Glutamatergic neuron (in vitro differentiated cells): ENCODE measurements around the gene TBC1D22A. TPM values are rescaled to one million over a fixed set of nuclear protein-coding genes. Genes with fewer than 3 reads are reported as not detected.

Experiments used
- DNase-seq: peaks from one replicate; pipeline ENCODE4 v3.0.0; 2022
- H3K27ac Mint-ChIP-seq: one replicate; pipeline ENCODE4 v1.8.0; 2020; ENCODE audit warnings: mild to moderate bottlenecking, mixed read lengths, inconsistent platforms; ENCODE audit not compliant: unreplicated experiment
- H3K27me3 Mint-ChIP-seq: one replicate; pipeline ENCODE4 v1.8.0; 2020; ENCODE audit warnings: mild to moderate bottlenecking, moderate library complexity, mixed read lengths, inconsistent platforms; ENCODE audit not compliant: unreplicated experiment
- H3K36me3 Mint-ChIP-seq: one replicate; pipeline ENCODE4 v1.8.0; 2020; ENCODE audit warnings: mild to moderate bottlenecking, mixed read lengths, inconsistent platforms; ENCODE audit not compliant: unreplicated experiment
- H3K4me1 Mint-ChIP-seq: one replicate; pipeline ENCODE4 v1.8.0; 2020; ENCODE audit warnings: mild to moderate bottlenecking, low read depth, mixed read lengths, inconsistent platforms; ENCODE audit not compliant: unreplicated experiment
- H3K4me3 Mint-ChIP-seq: one replicate; pipeline ENCODE4 v1.8.0; 2020; ENCODE audit warnings: mild to moderate bottlenecking, mixed read lengths, inconsistent platforms; ENCODE audit not compliant: unreplicated experiment
- H3K9me3 Mint-ChIP-seq: one replicate; pipeline ENCODE4 v1.8.0; 2020; ENCODE audit warnings: mild to moderate bottlenecking, moderate library complexity, mixed read lengths, inconsistent platforms; ENCODE audit not compliant: unreplicated experiment
- CTCF ChIP-seq: fragments of 200-600 bp; sonication (generic); IDR thresholded peaks from one replicate; pipeline ENCODE4 v1.5.0; 2021; ENCODE audit not compliant: partially characterized antibody, unreplicated experiment
- total RNA-seq: library from RNA; stranded (reverse); fragmentation: NEBNext Ultra II Directional; extraction: Animal tissue kit (Norgen Biotek cat#: 25700); gene quantifications from one replicate; pipeline ENCODE4 v1.2.1, GENCODE V29; 2021; ENCODE audit not compliant: unreplicated experiment

The TBC1D22A gene
- total RNA-seq, 1 donor from 2014 or later = 23.0 TPM

- H3K4me3 Mint-ChIP-seq = no peak overlapping the region
- peaks cover 2% of the 10 kb centered on the region for H3K27me3 Mint-ChIP-seq
- no peak for TF ChIP-seq CTCF
- peaks cover 8% of the 10 kb centered on the region for H3K9me3 Mint-ChIP-seq
- peaks cover 10% of the 10 kb centered on the region for H3K36me3 Mint-ChIP-seq
- peaks cover 6% of the 10 kb centered on the region for H3K4me1 Mint-ChIP-seq
- DNase-seq = no peak
- no peak overlapping the region for H3K27ac Mint-ChIP-seq
Measured at GRCh38 chr22:46842606-46843005, 80.2 kb downstream of the TBC1D22A start.

- no peak for TF ChIP-seq CTCF
- Mint-ChIP-seq H3K4me3 (no peak overlapping the region), H3K27ac (no peak overlapping the region), H3K27me3 (peaks cover 2% of the 10 kb centered on the region), H3K36me3 (peaks cover 10% of the 10 kb centered on the region), H3K9me3 (peaks cover 8% of the 10 kb centered on the region), H3K4me1 (peaks cover 6% of the 10 kb centered on the region)
- no peak for DNase-seq
Measured at GRCh38 chr22:46843821-46844255, 81.4 kb downstream of the TBC1D22A start.

- Mint-ChIP-seq H3K9me3 (peaks cover 9% of the 10 kb centered on the region), H3K27me3 (peaks cover 2% of the 10 kb centered on the region), H3K4me3 (no peak overlapping the region), H3K36me3 (peaks cover 10% of the 10 kb centered on the region), H3K27ac (no peak overlapping the region), H3K4me1 (peaks cover 6% of the 10 kb centered on the region)
- DNase-seq = no peak
- no peak for TF ChIP-seq CTCF
Measured at GRCh38 chr22:46844606-46845210, 82.3 kb downstream of the TBC1D22A start.

GRCh38 chr22:46845296-46846149 is 83.1 kb downstream of the TBC1D22A start:
- H3K9me3 Mint-ChIP-seq = peaks cover 5% of the 10 kb centered on the region
- H3K4me3 Mint-ChIP-seq = no peak overlapping the region
- peaks cover 2% of the 10 kb centered on the region for H3K27me3 Mint-ChIP-seq

More at GRCh38 chr22:46845296-46846149, 83.1 kb downstream of the TBC1D22A start:
- peaks cover 6% of the 10 kb centered on the region for H3K4me1 Mint-ChIP-seq
- no peak for DNase-seq
- peaks cover 10% of the 10 kb centered on the region for H3K36me3 Mint-ChIP-seq
- H3K27ac Mint-ChIP-seq = no peak overlapping the region
- TF ChIP-seq CTCF = no peak
